ENCODE data around the gene ZBTB7A. TPM values are rescaled to one million over a fixed set of nuclear protein-coding genes. Genes with fewer than 3 reads are reported as not detected.
A peak's percentile ranks its signal among the peaks of the same experiment; 100 is the strongest.

Gene ZBTB7A
- total and polyA plus RNA-seq, 10 of the 15 experiments (the other 5 are each of a cell fraction or from before 2014, with no cell fraction given), result 0.26 to 42.4 (median 4.5) TPM

DNA sequence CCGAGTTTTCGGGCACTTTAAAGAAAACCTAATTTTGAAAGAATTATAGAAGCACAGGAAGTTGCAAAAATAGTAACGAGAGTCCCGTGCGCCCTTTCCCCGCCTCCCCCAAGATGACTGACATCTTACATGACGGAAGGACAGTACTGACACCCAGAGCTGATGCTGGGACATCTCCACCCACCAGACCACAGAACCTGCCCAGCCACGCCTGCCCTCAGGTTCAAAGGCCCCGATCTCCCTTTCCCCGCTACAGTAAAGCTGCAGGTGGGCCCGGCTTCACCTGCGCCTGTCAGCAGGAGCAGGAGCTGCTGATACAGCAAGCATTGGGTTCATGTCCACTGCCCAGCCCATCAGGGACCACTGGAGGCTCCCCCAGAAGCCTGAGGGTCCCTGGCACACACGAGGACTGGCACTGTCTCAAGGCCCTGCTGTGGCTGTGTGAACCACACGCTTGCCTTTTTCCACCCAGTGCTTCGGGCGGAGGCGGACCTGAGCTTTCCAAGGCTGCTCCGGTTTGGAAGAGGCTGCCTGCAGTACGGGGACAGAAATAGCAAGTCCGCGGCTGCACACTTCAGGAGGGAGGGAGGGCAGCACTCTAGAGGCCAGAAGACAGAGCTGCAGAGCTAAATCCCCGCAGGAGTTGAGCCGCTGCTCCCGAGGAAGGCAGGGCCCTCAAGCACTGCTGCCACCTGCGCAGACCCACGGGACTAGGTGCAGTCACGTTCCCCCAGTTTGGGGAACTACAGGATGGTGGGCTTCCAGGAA is 48.5 kb upstream of the ZBTB7A start (continued):
- TF ChIP-seq NRF1 (conservative IDR thresholded peaks at IDR 0.05; ENCODE audit: low read depth, low read length), result no peak
- TF ChIP-seq FOXK2 (IDR thresholded peaks at IDR 0.05), result no peak
- no peak; the same call in 1 of the 2 replicates for TF ChIP-seq RAD51 (IDR thresholded peaks at IDR 0.05)
- TF ChIP-seq, protein P1, sequence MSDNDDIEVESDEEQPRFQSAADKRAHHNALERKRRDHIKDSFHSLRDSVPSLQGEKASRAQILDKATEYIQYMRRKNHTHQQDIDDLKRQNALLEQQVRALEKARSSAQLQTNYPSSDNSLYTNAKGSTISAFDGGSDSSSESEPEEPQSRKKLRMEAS (IDR thresholded peaks at IDR 0.05; ENCODE audit: low read depth, low read length), result 0 out of 2 replicates have a peak, but pooled peaks have one; percentile 42
- TF ChIP-seq CHD2 (IDR thresholded peaks at IDR 0.05; ENCODE audit: borderline replicate concordance, low read depth, low read length), result peak; percentile 28; the same call in 1 of the 2 replicates
- no peak for TF ChIP-seq JUND (IDR thresholded peaks at IDR 0.05; ENCODE audit: low read depth, low read length)
- TF ChIP-seq MTA3 (IDR thresholded peaks at IDR 0.05; ENCODE audit: borderline replicate concordance, low read length), result no peak
- TF ChIP-seq, protein P2, sequence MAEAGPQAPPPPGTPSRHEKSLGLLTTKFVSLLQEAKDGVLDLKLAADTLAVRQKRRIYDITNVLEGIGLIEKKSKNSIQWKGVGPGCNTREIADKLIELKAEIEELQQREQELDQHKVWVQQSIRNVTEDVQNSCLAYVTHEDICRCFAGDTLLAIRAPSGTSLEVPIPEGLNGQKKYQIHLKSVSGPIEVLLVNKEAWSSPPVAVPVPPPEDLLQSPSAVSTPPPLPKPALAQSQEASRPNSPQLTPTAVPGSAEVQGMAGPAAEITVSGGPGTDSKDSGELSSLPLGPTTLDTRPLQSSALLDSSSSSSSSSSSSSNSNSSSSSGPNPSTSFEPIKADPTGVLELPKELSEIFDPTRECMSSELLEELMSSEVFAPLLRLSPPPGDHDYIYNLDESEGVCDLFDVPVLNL (IDR thresholded peaks at IDR 0.05; ENCODE audit: low read depth, low read length), result no peak
- TF ChIP-seq ZNF217 (IDR thresholded peaks at IDR 0.05), result no peak
- peak; percentile 60; the same call in 1 of the 2 replicates for TF ChIP-seq DPF2 (IDR thresholded peaks at IDR 0.05)
- TF ChIP-seq, protein P3, sequence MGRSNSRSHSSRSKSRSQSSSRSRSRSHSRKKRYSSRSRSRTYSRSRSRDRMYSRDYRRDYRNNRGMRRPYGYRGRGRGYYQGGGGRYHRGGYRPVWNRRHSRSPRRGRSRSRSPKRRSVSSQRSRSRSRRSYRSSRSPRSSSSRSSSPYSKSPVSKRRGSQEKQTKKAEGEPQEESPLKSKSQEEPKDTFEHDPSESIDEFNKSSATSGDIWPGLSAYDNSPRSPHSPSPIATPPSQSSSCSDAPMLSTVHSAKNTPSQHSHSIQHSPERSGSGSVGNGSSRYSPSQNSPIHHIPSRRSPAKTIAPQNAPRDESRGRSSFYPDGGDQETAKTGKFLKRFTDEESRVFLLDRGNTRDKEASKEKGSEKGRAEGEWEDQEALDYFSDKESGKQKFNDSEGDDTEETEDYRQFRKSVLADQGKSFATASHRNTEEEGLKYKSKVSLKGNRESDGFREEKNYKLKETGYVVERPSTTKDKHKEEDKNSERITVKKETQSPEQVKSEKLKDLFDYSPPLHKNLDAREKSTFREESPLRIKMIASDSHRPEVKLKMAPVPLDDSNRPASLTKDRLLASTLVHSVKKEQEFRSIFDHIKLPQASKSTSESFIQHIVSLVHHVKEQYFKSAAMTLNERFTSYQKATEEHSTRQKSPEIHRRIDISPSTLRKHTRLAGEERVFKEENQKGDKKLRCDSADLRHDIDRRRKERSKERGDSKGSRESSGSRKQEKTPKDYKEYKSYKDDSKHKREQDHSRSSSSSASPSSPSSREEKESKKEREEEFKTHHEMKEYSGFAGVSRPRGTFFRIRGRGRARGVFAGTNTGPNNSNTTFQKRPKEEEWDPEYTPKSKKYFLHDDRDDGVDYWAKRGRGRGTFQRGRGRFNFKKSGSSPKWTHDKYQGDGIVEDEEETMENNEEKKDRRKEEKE (IDR thresholded peaks at IDR 0.05), result no peak
- no peak for TF ChIP-seq LARP7 (IDR thresholded peaks at IDR 0.05)
- TF ChIP-seq, protein P4, sequence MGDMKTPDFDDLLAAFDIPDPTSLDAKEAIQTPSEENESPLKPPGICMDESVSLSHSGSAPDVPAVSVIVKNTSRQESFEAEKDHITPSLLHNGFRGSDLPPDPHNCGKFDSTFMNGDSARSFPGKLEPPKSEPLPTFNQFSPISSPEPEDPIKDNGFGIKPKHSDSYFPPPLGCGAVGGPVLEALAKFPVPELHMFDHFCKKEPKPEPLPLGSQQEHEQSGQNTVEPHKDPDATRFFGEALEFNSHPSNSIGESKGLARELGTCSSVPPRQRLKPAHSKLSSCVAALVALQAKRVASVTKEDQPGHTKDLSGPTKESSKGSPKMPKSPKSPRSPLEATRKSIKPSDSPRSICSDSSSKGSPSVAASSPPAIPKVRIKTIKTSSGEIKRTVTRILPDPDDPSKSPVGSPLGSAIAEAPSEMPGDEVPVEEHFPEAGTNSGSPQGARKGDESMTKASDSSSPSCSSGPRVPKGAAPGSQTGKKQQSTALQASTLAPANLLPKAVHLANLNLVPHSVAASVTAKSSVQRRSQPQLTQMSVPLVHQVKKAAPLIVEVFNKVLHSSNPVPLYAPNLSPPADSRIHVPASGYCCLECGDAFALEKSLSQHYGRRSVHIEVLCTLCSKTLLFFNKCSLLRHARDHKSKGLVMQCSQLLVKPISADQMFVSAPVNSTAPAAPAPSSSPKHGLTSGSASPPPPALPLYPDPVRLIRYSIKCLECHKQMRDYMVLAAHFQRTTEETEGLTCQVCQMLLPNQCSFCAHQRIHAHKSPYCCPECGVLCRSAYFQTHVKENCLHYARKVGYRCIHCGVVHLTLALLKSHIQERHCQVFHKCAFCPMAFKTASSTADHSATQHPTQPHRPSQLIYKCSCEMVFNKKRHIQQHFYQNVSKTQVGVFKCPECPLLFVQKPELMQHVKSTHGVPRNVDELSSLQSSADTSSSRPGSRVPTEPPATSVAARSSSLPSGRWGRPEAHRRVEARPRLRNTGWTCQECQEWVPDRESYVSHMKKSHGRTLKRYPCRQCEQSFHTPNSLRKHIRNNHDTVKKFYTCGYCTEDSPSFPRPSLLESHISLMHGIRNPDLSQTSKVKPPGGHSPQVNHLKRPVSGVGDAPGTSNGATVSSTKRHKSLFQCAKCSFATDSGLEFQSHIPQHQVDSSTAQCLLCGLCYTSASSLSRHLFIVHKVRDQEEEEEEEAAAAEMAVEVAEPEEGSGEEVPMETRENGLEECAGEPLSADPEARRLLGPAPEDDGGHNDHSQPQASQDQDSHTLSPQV (IDR thresholded peaks at IDR 0.05), result no peak
- TF ChIP-seq RBBP5 (conservative IDR thresholded peaks at IDR 0.05), result no peak
- no peak for TF ChIP-seq SUPT20H (IDR thresholded peaks at IDR 0.05; ENCODE audit: borderline replicate concordance, control insufficient read depth, low read depth, low read length)
- TF ChIP-seq HCFC1 (IDR thresholded peaks at IDR 0.05; ENCODE audit: low read length), result no peak
- TF ChIP-seq NFYB (IDR thresholded peaks at IDR 0.05; ENCODE audit: insufficient read depth, low read depth, low read length), result no peak
- no peak for TF ChIP-seq MYB (IDR thresholded peaks at IDR 0.05; ENCODE audit: borderline replicate concordance, low read depth, low read length)
- no peak for TF ChIP-seq IRF4 (IDR thresholded peaks at IDR 0.05; ENCODE audit: low read depth, low read length)
- TF ChIP-seq SP1 (IDR thresholded peaks at IDR 0.05; ENCODE audit: low read depth, low read length), result no peak
- no peak for TF ChIP-seq NFYA (IDR thresholded peaks at IDR 0.05; ENCODE audit: borderline replicate concordance, low read depth, low read length)
- TF ChIP-seq FOXM1 (IDR thresholded peaks at IDR 0.05; ENCODE audit: low read depth, low read length), result no peak; the same call in 1 of the 2 replicates
- no peak for TF ChIP-seq RFX5 (IDR thresholded peaks at IDR 0.05; ENCODE audit: low read depth, low read length)
- no peak for TF ChIP-seq FOS (IDR thresholded peaks at IDR 0.05; ENCODE audit: borderline replicate concordance, extremely low read depth, insufficient read length)

Data from GM12878 (cell line).